Activated CD4-positive, alpha-beta T cell treated with anti-CD3 and anti-CD28 coated beads for 4 hours (primary cell): ENCODE results near the gene PBLD.

Experiments used
- DNase-seq, 2 donors: peaks; one replicate each; pipeline ENCODE4 v3.0.0-alpha.2; 2020

PBLD gene

DNA sequence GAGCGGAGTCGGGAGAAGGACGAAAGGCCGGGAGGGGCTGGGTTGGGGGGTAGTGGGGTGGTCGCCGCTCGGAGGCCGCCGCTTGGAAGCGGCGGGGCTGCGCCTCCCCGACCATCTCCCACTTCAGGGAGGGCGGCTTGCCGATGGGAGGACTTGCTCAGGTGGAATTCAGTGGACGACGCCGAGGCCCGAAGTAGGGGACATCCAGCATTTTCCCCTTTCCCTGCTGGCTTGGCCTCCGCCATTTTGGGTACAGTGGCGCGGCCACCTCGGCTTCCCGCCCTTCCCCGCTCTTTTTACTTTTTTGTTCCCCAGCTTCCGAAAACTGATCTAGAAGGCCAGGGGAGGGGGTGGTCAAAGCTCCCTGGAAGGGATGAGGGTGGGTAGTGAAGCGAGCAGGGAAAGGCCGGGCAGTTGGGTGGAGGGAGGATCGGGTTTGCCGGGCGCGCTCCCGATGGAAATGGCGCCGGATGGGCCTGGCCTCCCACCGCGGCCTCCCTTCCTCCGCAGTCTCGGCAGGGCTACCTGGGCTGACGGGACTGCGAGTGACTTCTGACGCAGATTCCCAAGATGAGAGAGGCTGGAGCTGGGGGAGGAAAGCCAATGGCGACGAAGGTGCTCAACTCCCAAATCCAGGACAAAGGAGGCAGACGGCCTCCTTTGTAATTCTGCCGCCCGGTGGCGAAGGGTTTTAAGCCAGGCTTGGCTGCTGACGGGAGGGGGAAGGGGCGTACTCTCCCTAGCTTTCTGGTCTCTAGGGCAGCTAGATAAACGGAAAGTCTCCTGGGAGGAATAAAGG, at the start of gene PBLD:
Gene PBLD, minus strand, starts transcription at position 670 of the 799 bp plus-strand sequence. CDS start 26,084 bp downstream, outside the sequence.
- peak; percentile 46 to 51 for DNase-seq

GRCh38 chr10:68371604-68372003, 38.9 kb upstream of the PBLD start:
- no peak for DNase-seq

- DNase-seq = no peak
These were observed 34.4 kb upstream of the PBLD start for GRCh38 chr10:68367121-68367520.

DNA sequence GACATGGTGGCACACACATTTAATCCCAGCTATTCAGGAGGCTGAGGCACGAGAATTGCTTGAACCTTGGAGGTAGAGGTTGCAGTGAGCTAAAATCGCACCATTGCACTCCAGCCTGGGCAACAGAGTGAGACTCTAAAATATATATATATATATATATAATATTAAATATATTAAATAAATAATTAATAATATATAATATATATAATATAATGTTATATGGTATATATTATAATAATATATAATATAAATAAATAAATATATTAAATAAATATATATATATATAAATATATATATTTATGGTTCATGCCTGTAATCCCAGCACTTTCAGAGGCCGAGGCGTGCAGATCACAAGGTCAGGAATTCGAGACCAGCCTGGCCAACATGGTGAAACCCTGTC, 33.9 kb upstream of the PBLD start:
- no peak for DNase-seq

- DNase-seq = no peak
These were observed 32.9 kb upstream of the PBLD start for GRCh38 chr10:68365611-68366010.

DNA sequence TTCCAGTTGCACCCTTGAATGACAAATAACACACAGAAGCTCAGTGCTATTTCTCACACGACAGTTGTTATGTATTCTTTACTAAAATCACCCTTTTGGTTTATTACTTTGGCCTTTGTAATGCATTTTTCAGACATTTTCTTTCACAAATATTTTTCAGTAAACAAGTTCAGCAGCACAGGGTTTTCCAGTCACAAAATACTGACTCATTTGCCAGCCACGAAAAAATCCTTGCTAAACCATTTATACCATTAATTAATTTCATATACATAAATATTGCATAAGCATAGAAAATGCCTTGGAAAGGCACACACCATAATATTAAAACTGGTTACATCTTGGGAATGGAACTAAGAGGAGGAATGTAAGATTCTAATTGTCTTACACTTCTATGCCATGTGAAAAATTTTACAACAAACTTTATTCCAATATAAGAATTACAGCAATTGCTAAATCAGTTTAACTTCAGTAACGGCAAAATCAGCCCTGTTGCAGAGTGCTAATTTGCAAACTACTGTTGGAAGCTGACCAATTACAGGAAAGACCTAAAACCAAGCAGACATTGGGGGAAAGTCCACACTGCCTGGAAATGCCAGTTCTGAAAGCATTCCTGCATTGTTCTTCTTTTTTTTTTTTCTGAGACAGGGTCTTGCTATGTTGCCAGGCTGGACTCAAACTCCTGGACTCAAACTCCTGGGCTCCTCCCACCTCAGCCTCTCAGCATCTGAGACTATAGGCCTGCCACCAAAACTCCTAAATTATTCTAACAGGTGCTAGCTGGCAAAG, 31.6 kb upstream of the PBLD start:
- DNase-seq = no peak

GRCh38 chr10:68362590-68362989, 29.9 kb upstream of the PBLD start:
- DNase-seq = no peak

DNA sequence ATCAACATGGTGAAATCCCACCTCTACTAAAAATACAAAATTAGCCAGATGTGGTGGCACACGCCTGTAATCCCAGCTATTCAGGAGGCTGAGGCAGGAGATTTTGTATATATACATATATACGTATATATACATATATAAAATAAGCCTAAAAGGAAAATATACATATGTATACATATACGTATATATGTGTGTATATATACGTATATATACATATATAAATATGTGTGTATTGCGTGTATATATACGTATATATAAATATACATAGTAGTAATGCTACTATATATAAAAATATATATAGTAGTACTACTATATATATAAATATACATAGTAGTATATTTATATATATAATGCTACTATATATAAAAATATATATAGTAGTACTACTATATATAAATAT, 26.5 kb upstream of the PBLD start:
- DNase-seq = no peak

GRCh38 chr10:68353537-68353936, 20.8 kb upstream of the PBLD start:
- no peak for DNase-seq

GRCh38 chr10:68348265-68348741, 15.6 kb upstream of the PBLD start:
- DNase-seq = peak; percentile 42 to 47

DNA sequence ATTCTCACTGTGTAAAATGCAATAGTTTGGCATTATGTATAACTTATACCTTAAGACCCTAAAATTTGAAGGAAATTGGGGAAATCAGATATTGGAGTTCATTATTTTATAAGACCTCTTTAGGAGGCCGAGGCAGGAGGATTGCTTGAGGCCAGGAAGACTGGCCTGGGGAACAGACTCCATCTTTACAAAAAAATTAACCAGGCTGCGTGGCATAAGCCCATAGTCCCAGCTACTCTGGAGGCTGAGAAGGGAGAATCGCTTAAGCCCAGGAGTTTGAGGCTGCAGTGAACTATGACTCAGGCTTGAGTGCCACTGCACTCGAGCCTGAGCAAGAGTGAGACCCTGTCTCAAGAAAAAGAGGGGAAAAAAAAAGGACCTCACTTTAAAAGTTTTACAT, 14.0 kb upstream of the PBLD start:
- DNase-seq = no peak

- no peak for DNase-seq
These were observed 12.9 kb upstream of the PBLD start for GRCh38 chr10:68345621-68346020.

DNA sequence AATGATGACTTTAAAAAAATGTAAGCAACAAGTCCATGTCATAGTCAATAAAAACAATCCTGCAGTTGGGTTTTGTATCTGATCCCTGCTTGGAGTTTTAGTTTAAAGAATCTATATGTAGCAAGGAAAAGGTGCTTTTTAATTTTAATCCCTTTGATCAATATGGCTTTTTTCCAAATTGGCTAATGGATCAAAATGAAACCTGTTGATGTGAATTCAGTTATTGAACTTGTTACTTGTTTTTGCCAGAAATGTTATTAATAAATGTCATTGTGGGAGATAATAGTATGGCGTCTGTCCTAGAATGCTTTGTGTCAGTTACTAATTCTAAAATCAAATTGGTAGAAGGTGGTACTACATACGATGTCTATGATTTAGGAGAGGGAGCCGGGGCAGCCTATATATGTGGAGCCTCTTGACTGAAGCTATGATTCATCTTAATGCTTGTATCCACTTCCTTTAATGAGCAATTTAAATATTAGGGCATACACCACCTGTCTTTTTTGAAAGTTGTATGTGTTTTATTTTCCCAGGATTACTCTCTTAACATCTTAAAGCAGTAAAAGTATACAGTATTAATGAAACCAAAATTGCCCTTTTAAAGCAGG, 10.3 kb upstream of the PBLD start:
- no peak for DNase-seq

GRCh38 chr10:68340358-68341080, 7.8 kb upstream of the PBLD start:
- no peak for DNase-seq

- DNase-seq = no peak
These were observed 4.1 kb upstream of the PBLD start for GRCh38 chr10:68336754-68337351.

DNA sequence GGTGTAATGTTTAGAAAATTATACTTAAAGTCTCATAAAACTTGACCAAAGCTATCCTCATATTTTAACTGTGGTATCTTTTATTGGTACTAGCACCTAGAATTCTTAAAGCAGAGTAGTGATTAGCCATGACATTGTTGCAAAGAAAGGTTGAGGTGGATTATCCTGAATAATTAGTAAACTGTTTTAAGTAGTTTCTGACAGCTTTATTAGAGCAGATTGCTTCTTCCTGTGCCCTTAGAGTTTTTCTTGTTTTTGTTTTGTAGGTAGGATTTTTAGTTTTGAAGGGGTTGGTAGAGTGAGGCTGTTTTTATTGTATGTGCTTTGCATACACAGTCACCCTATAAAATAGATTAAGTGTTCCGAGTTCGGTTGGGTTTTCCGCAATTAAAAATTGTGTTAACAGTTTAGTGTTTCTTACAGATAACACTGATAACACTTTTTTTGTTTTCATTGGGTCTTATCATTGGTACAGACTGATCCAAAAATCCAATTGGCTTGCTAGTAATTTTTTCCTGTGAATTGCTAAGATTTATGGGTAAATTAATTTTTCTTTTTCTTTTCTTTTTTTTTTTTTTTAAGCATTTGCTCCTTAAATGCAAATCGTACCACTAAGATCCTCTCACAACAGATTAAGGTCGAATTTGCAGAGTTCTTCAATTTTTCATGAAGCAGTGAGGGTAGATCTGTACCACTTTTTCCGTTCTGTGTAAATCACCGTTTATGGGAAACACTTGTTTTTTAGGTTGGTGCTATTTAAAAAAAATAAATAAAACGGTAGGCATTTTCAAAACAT, 2.1 kb upstream of the PBLD start:
- no peak for DNase-seq

GRCh38 chr10:68333440-68334431, 1.0 kb upstream of the PBLD start:
- DNase-seq = no peak

DNA sequence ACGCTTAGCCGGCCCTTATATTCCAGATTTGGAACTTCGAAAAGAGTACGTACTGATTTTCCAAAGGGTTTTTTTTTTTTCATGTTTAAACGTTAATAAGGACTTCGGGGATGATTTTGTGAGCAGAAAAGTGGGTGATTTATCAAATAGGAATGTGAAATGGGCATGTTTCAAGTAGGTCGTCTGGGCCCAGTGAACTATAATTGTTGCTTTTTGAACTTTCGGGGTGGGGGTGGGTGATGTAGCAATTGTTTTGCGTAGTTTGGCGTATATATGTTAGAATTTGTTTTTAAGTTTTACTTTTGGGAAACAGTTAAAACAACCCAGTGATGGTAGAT, 299 bp upstream of the PBLD start:
- no peak for DNase-seq

GRCh38 chr10:68331455-68332258, 1.1 kb downstream of the PBLD start, which contains the start of gene HNRNPH3:
HNRNPH3 (plus strand) TSS chr10:68332064; CDS start chr10:68337222, 5,158 bp downstream.
- peak; percentile 99 for DNase-seq
